Loucy (cell line): ENCODE data around the gene PHKB.

Source experiments
- H2AFZ ChIP-seq: fragments of 200-600 bp; sonication (generic); 2 replicates; pipeline ENCODE4 v1.6.0; 2016; ENCODE audit warnings: antibody characterized with exemption, mild to moderate bottlenecking, low read length, moderate library complexity
- H3F3A ChIP-seq: fragments of 200-600 bp; 2 replicates; pipeline ENCODE4 v1.6.0; 2016; ENCODE audit warnings: antibody characterized with exemption, low read depth, mild to moderate bottlenecking
- H3K27me3 ChIP-seq: fragments of 200-600 bp; sonication (generic); 2 replicates; pipeline ENCODE4 v1.6.1; 2014; ENCODE audit warnings: low read length, mild to moderate bottlenecking; ENCODE audit not compliant: insufficient read depth, poor library complexity, severe bottlenecking
- H3K36me3 ChIP-seq: fragments of 200-600 bp; sonication (generic); 2 replicates; pipeline ENCODE4 v1.6.1; 2016; ENCODE audit warnings: low read length; ENCODE audit not compliant: insufficient read depth
- H3K4me1 ChIP-seq: fragments of 200-600 bp; sonication (generic); 2 replicates; pipeline ENCODE4 v1.5.1; 2014; ENCODE audit warnings: low read length, mild to moderate bottlenecking; ENCODE audit not compliant: insufficient read depth, poor library complexity, severe bottlenecking
- H3K4me2 ChIP-seq: fragments of 200-600 bp; sonication (generic); 2 replicates; pipeline ENCODE4 v1.6.0; 2014; ENCODE audit warnings: antibody characterized with exemption, low read length, low read depth, mild to moderate bottlenecking; ENCODE audit not compliant: poor library complexity, severe bottlenecking
- H3K4me3 ChIP-seq: fragments of 200-600 bp; sonication (generic); 2 replicates; pipeline ENCODE4 v1.5.1; 2014; ENCODE audit warnings: low read length, mild to moderate bottlenecking, mixed read lengths; ENCODE audit not compliant: poor library complexity, severe bottlenecking
- H3K79me2 ChIP-seq: fragments of 200-600 bp; sonication (generic); 2 replicates; pipeline ENCODE4 v1.6.1; 2014; ENCODE audit warnings: low read length; ENCODE audit not compliant: insufficient read depth
- H3K9ac ChIP-seq: fragments of 200-600 bp; sonication (generic); 2 replicates; pipeline ENCODE4 v1.6.0; 2014; ENCODE audit warnings: mild to moderate bottlenecking, low read depth, low read length, moderate library complexity; ENCODE audit not compliant: poor library complexity, severe bottlenecking
- H3K9me2 ChIP-seq: fragments of 200-600 bp; sonication (generic); replicated peaks from 2 replicates; pipeline ENCODE4 v1.6.1; 2016; ENCODE audit warnings: low read depth, low read length, mixed read lengths
- H3K9me3 ChIP-seq: fragments of 200-600 bp; sonication (generic); 2 replicates; pipeline ENCODE4 v1.6.1; 2014; ENCODE audit warnings: mild to moderate bottlenecking, antibody characterized with exemption, low read length, low read depth; ENCODE audit not compliant: insufficient read depth
- H4K20me1 ChIP-seq: fragments of 200-600 bp; sonication (generic); 2 replicates; pipeline ENCODE4 v1.6.0; 2014; ENCODE audit warnings: antibody characterized with exemption, low read length, mild to moderate bottlenecking; ENCODE audit not compliant: insufficient read depth, poor library complexity, severe bottlenecking
- CTCF ChIP-seq: fragments of 200-600 bp; sonication (generic); conservative IDR thresholded peaks from 2 replicates; pipeline ENCODE4 v1.5.1; 2014; ENCODE audit warnings: mild to moderate bottlenecking, antibody characterized with exemption, low read length
- EZH2phosphoT487 ChIP-seq: fragments of 200-600 bp; IDR thresholded peaks from 2 replicates; pipeline ENCODE4 v1.6.1; 2018; ENCODE audit warnings: antibody characterized with exemption, mild to moderate bottlenecking, moderate library complexity, borderline replicate concordance

The PHKB gene

DNA sequence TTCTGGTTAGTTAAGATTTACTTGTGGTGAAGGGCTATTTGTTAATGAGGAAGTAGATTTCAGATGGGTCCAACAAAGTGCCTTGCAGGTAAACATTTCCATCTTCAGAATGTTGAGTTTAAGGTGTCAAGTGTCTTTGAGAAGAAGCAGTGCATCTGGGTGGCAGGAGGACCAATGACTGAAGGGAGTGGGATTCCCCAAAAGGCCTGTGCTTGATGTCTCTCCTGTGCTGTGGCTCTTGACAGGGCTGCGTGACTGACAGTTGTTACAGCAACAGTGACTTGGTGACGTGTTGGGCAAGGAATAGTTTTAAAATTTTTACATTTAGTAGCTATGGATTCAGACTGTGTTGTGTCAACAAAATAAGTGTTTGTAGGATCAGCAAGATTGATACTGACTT is 149.9 kb downstream of the PHKB start:
- no peaks in the 10 kb centered on the region for H3F3A ChIP-seq
- H4K20me1 ChIP-seq = no peaks in the 10 kb centered on the region
- no peak overlapping the region for H3K9ac ChIP-seq
- no peaks in the 10 kb centered on the region for H3K79me2 ChIP-seq
- H2AFZ ChIP-seq = no peak overlapping the region
- H3K9me3 ChIP-seq = no peaks in the 10 kb centered on the region
- peaks cover 13% of the 10 kb centered on the region; the same call in 1 of the 2 replicates for H3K36me3 ChIP-seq
- H3K27me3 ChIP-seq = no peaks in the 10 kb centered on the region
- no peak overlapping the region for H3K4me2 ChIP-seq
- H3K4me1 ChIP-seq = no peaks in the 10 kb centered on the region
- no peaks in the 10 kb centered on the region for H3K9me2 ChIP-seq
- TF ChIP-seq EZH2phosphoT487 (no peak), CTCF (no peak)
- no peak overlapping the region for H3K4me3 ChIP-seq

DNA sequence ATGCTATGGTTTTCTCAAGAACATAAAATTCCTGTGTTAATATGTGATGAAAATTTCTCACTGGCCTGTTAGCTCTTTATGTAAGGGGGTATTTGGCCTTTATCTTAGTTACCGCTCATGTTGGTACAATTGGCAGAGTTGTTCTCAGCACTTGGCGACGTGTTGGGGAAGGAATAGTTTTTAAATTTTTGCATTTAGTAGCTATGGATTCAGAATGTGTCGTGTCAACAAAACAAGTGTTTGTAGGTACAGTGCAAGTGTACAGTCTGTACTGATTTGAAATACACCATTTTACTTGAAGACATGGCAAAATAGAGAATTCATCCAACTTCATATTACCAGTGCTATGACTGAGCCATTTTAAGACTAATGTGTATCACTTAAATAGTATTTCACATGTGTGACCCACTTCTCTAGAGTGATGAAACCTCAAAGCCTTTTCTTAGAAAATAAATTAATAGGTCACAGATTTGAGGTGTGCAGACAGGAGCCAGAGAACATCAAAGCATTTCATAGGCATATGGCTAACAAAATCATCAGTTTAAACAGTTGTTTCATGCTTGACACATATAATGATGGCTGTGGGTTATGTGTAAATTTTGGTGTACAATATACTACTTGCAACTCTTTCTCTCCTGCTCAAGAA is 150.8 kb downstream of the PHKB start:
- Histone ChIP-seq H3K36me3 (peaks cover 13% of the 10 kb centered on the region; the same call in 1 of the 2 replicates), H3K4me2 (no peak overlapping the region), H2AFZ (no peak overlapping the region), H3K9ac (no peak overlapping the region), H4K20me1 (no peaks in the 10 kb centered on the region), H3K4me3 (no peak overlapping the region), H3K27me3 (no peaks in the 10 kb centered on the region), H3K9me3 (no peaks in the 10 kb centered on the region), H3F3A (no peaks in the 10 kb centered on the region), H3K4me1 (no peaks in the 10 kb centered on the region), H3K79me2 (no peaks in the 10 kb centered on the region), H3K9me2 (no peaks in the 10 kb centered on the region)
- TF ChIP-seq EZH2phosphoT487 = no peak
- no peak for TF ChIP-seq CTCF

DNA sequence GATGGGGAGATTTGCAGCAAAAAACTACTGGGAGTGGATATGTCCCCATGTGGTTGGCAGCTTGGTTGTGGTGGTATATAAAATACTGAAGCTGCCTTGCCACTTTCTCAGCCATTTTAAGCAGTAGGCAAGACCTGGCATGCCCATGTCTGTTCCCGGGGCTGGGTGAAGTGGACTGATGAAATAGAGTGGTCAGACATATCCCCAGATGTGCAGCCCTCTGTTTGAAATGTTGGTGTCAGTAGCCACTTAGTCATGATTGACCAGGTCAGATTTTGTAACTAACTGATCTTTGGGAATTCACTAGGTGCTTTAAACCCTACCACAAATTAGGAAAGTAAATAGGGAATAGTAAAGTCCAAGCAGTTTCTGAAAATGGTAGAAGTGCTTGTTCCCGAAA is 151.6 kb downstream of the PHKB start:
- Histone ChIP-seq H3K4me2 (no peak overlapping the region), H3K79me2 (no peaks in the 10 kb centered on the region), H2AFZ (no peak overlapping the region), H3K9me3 (no peaks in the 10 kb centered on the region), H3F3A (no peaks in the 10 kb centered on the region), H4K20me1 (no peaks in the 10 kb centered on the region), H3K4me1 (no peaks in the 10 kb centered on the region), H3K9ac (no peak overlapping the region), H3K4me3 (no peak overlapping the region), H3K27me3 (no peaks in the 10 kb centered on the region), H3K36me3 (peaks cover 13% of the 10 kb centered on the region; the same call in 1 of the 2 replicates), H3K9me2 (no peaks in the 10 kb centered on the region)
- no peak for TF ChIP-seq EZH2phosphoT487
- no peak for TF ChIP-seq CTCF
